HG03460 (cell line): ENCODE results near the gene EMP3.

Experiments used
- ATAC-seq: cut with Tn5 transposase; IDR thresholded peaks from one replicate; pipeline ENCODE4 v1.9.1; 2021; ENCODE audit not compliant: unreplicated experiment

EMP3 gene

GRCh38 chr19:48372904-48373303 lies 47.6 kb downstream of the EMP3 start:
- no peak for ATAC-seq

- ATAC-seq = no peak
These were observed 48.2 kb downstream of the EMP3 start for GRCh38 chr19:48373567-48373966.

GRCh38 chr19:48378194-48378570 lies 52.8 kb downstream of the EMP3 start:
- ATAC-seq = no peak

- no peak for ATAC-seq
These were observed 53.7 kb downstream of the EMP3 start for GRCh38 chr19:48379058-48379457.
